ENCODE measurements around the gene SEH1L. TPM values are rescaled to one million over a fixed set of nuclear protein-coding genes. Genes with fewer than 3 reads are reported as not detected.

Gene SEH1L
- polyA plus RNA-seq, 1 donor (not counting 4 experiments of a cell fraction or from before 2014, with no cell fraction given), result 60.5 TPM

- H3K27ac ChIP-seq (ENCODE audit: control insufficient read depth, insufficient read depth, low read length), result peak overlapping the region; percentile 88
- TF ChIP-seq EZH2 (IDR thresholded peaks at IDR 0.05; ENCODE audit: low read length), result no peak
- TF ChIP-seq CTCF (optimal IDR thresholded peaks at IDR 0.05 in 1 of 3, IDR thresholded peaks at IDR 0.05 in 1 of 3, conservative IDR thresholded peaks at IDR 0.05 in 1 of 3; ENCODE audit: extremely low read depth in 1 of 3, insufficient read depth in 2 of 3, low read length in 3 of 3), result no peak
- peaks cover 21% of the 10 kb centered on the region for H3K4me1 ChIP-seq (ENCODE audit: control insufficient read depth, extremely low read depth, insufficient read depth, low read length)
- FAIRE-seq (no peak), DNase-seq (ENCODE audit: low read depth, low spot score) (no peak)
- H3K36me3 ChIP-seq (ENCODE audit: control insufficient read depth in 2 of 2, extremely low read depth in 1 of 2, insufficient read depth in 2 of 2, low read length in 2 of 2), result peaks cover 0 to 3% of the 10 kb centered on the region in 2 experiments
- dilution Hi-C loops (cut with MboI; ENCODE audit: extremely low pct_ligation_motif_present, low sequenced_read_pairs), result no loop called here
- H3K9me3 ChIP-seq (ENCODE audit: control insufficient read depth, low read depth, low read length), result no peaks in the 10 kb centered on the region
- H4K20me1 ChIP-seq (ENCODE audit: control insufficient read depth, extremely low read depth, insufficient read depth, low read length), result peaks cover under 1% of the 10 kb centered on the region
- H2AFZ ChIP-seq (ENCODE audit: control insufficient read depth, low read length), result peak overlapping the region; percentile 96
- H3K4me3 ChIP-seq (ENCODE audit: control insufficient read depth in 2 of 3, extremely low read depth in 1 of 3, insufficient read depth in 2 of 3, low read depth in 1 of 3, low read length in 3 of 3), result peak overlapping the region; percentile 87 to 92 (median 92)
- peaks cover 40% of the 10 kb centered on the region for H3K79me2 ChIP-seq (ENCODE audit: control insufficient read depth, insufficient read depth, low read length)
- peak overlapping the region; percentile 99 for H3K4me2 ChIP-seq (ENCODE audit: control insufficient read depth, extremely low read depth, insufficient read depth, low read depth, low read length)
- H3K9me1 ChIP-seq (ENCODE audit: control insufficient read depth, extremely low read depth, insufficient read depth, low read length), result no peaks in the 10 kb centered on the region
- no peaks in the 10 kb centered on the region for H3K27me3 ChIP-seq (ENCODE audit: control insufficient read depth, extremely low read depth, insufficient read depth, low read length)
- peak overlapping the region; percentile 88 for H3K9ac ChIP-seq (ENCODE audit: control insufficient read depth, extremely low read depth, insufficient read depth, low read length)
Observed at GRCh38 chr18:12990641-12990966, 42.8 kb downstream of the SEH1L start.

- Histone ChIP-seq H3K4me1 (ENCODE audit: control insufficient read depth, extremely low read depth, insufficient read depth, low read length) (peaks cover 21% of the 10 kb centered on the region), H3K36me3 (ENCODE audit: control insufficient read depth in 2 of 2, extremely low read depth in 1 of 2, insufficient read depth in 2 of 2, low read length in 2 of 2) (peaks cover 0 to 3% of the 10 kb centered on the region in 2 experiments), H3K79me2 (ENCODE audit: control insufficient read depth, insufficient read depth, low read length) (peaks cover 46% of the 10 kb centered on the region), H3K9me1 (ENCODE audit: control insufficient read depth, extremely low read depth, insufficient read depth, low read length) (no peaks in the 10 kb centered on the region), H4K20me1 (ENCODE audit: control insufficient read depth, extremely low read depth, insufficient read depth, low read length) (peaks cover 2% of the 10 kb centered on the region), H3K27me3 (ENCODE audit: control insufficient read depth, extremely low read depth, insufficient read depth, low read length) (no peaks in the 10 kb centered on the region), H3K9me3 (ENCODE audit: control insufficient read depth, low read depth, low read length) (no peaks in the 10 kb centered on the region), H3K4me3 (ENCODE audit: control insufficient read depth in 2 of 3, extremely low read depth in 1 of 3, insufficient read depth in 2 of 3, low read depth in 1 of 3, low read length in 3 of 3) (peak within 1 kb of the TSS; percentile 87 to 92 (median 92)), H3K27ac (ENCODE audit: control insufficient read depth, insufficient read depth, low read length) (peak within 1 kb of the TSS; percentile 88), H3K9ac (ENCODE audit: control insufficient read depth, extremely low read depth, insufficient read depth, low read length) (peak within 1 kb of the TSS; percentile 88), H2AFZ (ENCODE audit: control insufficient read depth, low read length) (peak within 1 kb of the TSS; percentile 97), H3K4me2 (ENCODE audit: control insufficient read depth, extremely low read depth, insufficient read depth, low read depth, low read length) (peak within 1 kb of the TSS; percentile 99)
- peak in 1 of 3 experiments; percentile 31 for TF ChIP-seq CTCF (optimal IDR thresholded peaks at IDR 0.05 in 1 of 3, IDR thresholded peaks at IDR 0.05 in 1 of 3, conservative IDR thresholded peaks at IDR 0.05 in 1 of 3; ENCODE audit: extremely low read depth in 1 of 3, insufficient read depth in 2 of 3, low read length in 3 of 3)
- TF ChIP-seq EZH2 (IDR thresholded peaks at IDR 0.05; ENCODE audit: low read length), result no peak
- FAIRE-seq (peak; percentile 52), DNase-seq (ENCODE audit: low read depth, low spot score) (peak; percentile 91)
- dilution Hi-C loops (cut with MboI; ENCODE audit: extremely low pct_ligation_motif_present, low sequenced_read_pairs), result no loop called here
Observed at GRCh38 chr18:12990967-12991820, 43.4 kb downstream of the SEH1L start, which contains the start of gene CEP192. CEP192 (plus strand) TSS chr18:12991362; CDS start chr18:12999425, 8,063 bp downstream.

Data from keratinocyte (primary cell).